ENCODE measurements around the gene PLPPR1. TPM values are rescaled to one million over a fixed set of nuclear protein-coding genes. Genes with fewer than 3 reads are reported as not detected.

PLPPR1 gene
- total RNA-seq, 2 experiments from 2014 or later, result not detected

DNA sequence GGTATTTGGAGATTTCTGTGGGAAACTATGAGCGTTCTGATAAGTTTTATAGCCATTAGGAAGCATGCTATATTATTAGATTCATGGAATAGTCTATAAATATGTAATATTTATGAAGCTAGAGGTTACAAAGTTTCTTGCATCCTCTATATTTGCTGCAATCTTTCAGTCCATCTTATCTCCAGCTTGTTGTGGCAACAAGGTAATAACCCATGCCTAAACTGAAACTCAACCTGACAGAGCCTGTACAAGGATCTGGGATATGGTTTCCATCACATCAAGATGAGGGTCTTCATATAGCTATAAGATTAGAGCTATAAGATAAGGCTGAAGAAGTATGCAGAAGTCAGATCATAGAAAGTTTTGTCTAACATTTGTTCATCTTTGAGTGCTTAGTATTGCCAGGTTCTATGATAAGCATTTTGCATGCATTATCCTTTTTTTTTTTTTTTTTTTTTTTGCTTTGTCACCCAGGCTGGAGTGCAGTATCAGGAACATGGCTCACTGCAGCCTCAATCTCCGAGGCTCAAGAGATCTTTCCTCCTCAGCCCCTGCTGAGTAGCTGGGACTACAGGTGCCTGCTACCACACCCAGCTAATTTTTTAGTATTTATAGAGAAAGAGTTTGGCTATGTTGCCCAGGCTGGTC is 341.5 kb downstream of the PLPPR1 start:
- H3K36me3 Mint-ChIP-seq (ENCODE audit: low read depth), result no peaks in the 10 kb centered on the region
- H3K9me3 Mint-ChIP-seq (ENCODE audit: insufficient read depth), result no peaks in the 10 kb centered on the region
- no peak overlapping the region for H3K4me3 Mint-ChIP-seq
- no peak for ATAC-seq
- POLR2A ChIA-PET, result interaction anchor here (1.2 kb wide), 1 partner anchor 29 kb away, joined by 5 read pairs; the partner anchor contains the start of genes MRPL50 and ZNF189
- no peaks in the 10 kb centered on the region for H3K4me1 Mint-ChIP-seq (ENCODE audit: low read depth)
- CTCF ChIA-PET, result interaction anchor here (0.6 to 1.4 kb wide), 2 partner anchors 18 to 1481 kb away, joined by 3 to 7 read pairs; no protein-coding TSS in a partner anchor
- DNase-seq, result no peak
- peaks cover 5% of the 10 kb centered on the region for H3K27me3 Mint-ChIP-seq (ENCODE audit: low read depth)
- no peak overlapping the region for H3K27ac Mint-ChIP-seq

- Mint-ChIP-seq H3K27ac (no peak overlapping the region), H3K4me1 (ENCODE audit: low read depth) (no peaks in the 10 kb centered on the region), H3K27me3 (ENCODE audit: low read depth) (peaks cover 5% of the 10 kb centered on the region), H3K9me3 (ENCODE audit: insufficient read depth) (no peaks in the 10 kb centered on the region), H3K36me3 (ENCODE audit: low read depth) (no peaks in the 10 kb centered on the region), H3K4me3 (no peak overlapping the region)
- ChIA-PET POLR2A (no interaction called here), CTCF (interaction anchor here (1.5 kb wide), 1 partner anchor 16 kb away, joined by 6 read pairs; no protein-coding TSS in a partner anchor)
- ATAC-seq, result no peak
- no peak for DNase-seq
Measured at GRCh38 chr9:101371813-101372212, 343.3 kb downstream of the PLPPR1 start.

GRCh38 chr9:101372327-101373118 is 344.0 kb downstream of the PLPPR1 start:
- Mint-ChIP-seq H3K9me3 (ENCODE audit: insufficient read depth) (no peaks in the 10 kb centered on the region), H3K36me3 (ENCODE audit: low read depth) (no peaks in the 10 kb centered on the region), H3K27ac (no peak overlapping the region), H3K4me3 (no peak overlapping the region), H3K27me3 (ENCODE audit: low read depth) (peaks cover 5% of the 10 kb centered on the region), H3K4me1 (ENCODE audit: low read depth) (no peaks in the 10 kb centered on the region)
- ATAC-seq, result no peak
- no peak for DNase-seq
- ChIA-PET POLR2A (no interaction called here), CTCF (interaction anchor here (1.5 kb wide), 1 partner anchor 15 kb away, joined by 6 read pairs; no protein-coding TSS in a partner anchor)

All from activated CD8-positive, alpha-beta T cell treated with anti-CD3 and anti-CD28 coated beads, Interleukin-2, amount 10 ng/mL, durations not matched to agents 7 days and 5 days (primary cell).